DOHH2 (cell line): ENCODE measurements around the gene ROM1.

ENCODE experiments used
- EZH2phosphoT487 ChIP-seq: fragments of 200-600 bp; sonication (generic); IDR thresholded peaks from 2 replicates; pipeline ENCODE4 v1.6.1; 2017; ENCODE audit warnings: borderline replicate concordance, mild to moderate bottlenecking, antibody characterized with exemption, low read length, moderate library complexity, mixed read lengths
- TF ChIP-seq, protein P1 (sequence below): fragments of 200-600 bp; sonication (generic); IDR thresholded peaks from one replicate; pipeline ENCODE4 v1.5.1; 2014; ENCODE audit warnings: antibody characterized with exemption, mild to moderate bottlenecking, low read depth, low read length; ENCODE audit not compliant: poor library complexity, severe bottlenecking

DNA sequence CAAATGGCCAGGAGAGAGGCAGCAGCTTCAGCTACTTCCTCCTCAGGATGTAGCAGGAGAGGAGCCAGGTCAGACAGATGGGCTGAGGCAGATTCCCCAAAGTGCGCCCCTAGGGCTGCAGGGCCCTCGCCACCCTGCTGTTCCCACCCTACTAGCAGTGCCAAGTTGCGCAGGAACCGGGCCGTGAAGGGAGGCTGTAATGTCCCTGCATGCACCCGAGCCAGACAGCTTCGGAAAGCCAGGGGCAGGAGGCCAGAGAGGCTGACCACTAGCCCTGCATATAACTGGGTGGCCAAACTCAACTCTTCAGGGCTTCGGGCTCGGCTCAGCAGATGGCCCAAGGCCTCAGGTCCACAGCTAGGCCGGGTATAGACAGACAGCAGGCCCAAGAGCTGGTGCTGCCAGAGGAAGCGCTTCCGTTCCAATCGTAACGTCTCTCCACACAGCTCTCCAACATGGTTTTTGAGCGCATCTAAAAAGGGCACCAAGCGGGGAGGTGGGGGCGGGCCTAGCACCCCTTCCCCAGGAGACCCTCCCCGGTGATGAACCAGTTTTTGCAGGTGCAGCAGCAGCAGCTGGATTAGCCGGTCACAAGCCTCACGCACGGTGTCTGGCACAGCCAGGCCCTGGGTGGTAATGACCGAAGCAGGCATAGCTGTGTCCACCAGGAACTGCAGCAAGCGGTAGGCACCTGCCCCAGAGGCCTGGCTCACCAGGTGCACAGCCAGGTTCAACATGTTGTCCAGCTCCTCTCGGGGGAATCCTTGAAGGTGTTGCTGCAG, 35.3 kb downstream of the ROM1 start:
- TF ChIP-seq, protein P1, sequence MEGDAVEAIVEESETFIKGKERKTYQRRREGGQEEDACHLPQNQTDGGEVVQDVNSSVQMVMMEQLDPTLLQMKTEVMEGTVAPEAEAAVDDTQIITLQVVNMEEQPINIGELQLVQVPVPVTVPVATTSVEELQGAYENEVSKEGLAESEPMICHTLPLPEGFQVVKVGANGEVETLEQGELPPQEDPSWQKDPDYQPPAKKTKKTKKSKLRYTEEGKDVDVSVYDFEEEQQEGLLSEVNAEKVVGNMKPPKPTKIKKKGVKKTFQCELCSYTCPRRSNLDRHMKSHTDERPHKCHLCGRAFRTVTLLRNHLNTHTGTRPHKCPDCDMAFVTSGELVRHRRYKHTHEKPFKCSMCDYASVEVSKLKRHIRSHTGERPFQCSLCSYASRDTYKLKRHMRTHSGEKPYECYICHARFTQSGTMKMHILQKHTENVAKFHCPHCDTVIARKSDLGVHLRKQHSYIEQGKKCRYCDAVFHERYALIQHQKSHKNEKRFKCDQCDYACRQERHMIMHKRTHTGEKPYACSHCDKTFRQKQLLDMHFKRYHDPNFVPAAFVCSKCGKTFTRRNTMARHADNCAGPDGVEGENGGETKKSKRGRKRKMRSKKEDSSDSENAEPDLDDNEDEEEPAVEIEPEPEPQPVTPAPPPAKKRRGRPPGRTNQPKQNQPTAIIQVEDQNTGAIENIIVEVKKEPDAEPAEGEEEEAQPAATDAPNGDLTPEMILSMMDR = no peak
- TF ChIP-seq EZH2phosphoT487 = no peak
